ENCODE data around the gene TANGO2.

Gene TANGO2

GRCh38 chr22:20052309-20053259 lies 31.7 kb downstream of the TANGO2 start:
- Mint-ChIP-seq H3K36me3 (ENCODE audit: low read depth) (peaks cover 18% of the 10 kb centered on the region), H3K27ac (no peak overlapping the region), H3K9me3 (peaks cover 14% of the 10 kb centered on the region), H3K27me3 (ENCODE audit: low read depth, poor library complexity) (peaks cover 6% of the 10 kb centered on the region), H3K4me3 (no peak overlapping the region), H3K4me1 (no peaks in the 10 kb centered on the region)
- no peak for DNase-seq
- no peak for TF ChIP-seq CTCF (IDR thresholded peaks at IDR 0.05)

GRCh38 chr22:20053407-20054033 lies 32.6 kb downstream of the TANGO2 start:
- no peak for TF ChIP-seq CTCF (IDR thresholded peaks at IDR 0.05)
- Mint-ChIP-seq H3K9me3 (peaks cover 8% of the 10 kb centered on the region), H3K4me3 (no peak overlapping the region), H3K4me1 (no peaks in the 10 kb centered on the region), H3K36me3 (ENCODE audit: low read depth) (peaks cover 9% of the 10 kb centered on the region), H3K27me3 (ENCODE audit: low read depth, poor library complexity) (peaks cover 3% of the 10 kb centered on the region), H3K27ac (no peak overlapping the region)
- no peak for DNase-seq

GRCh38 chr22:20054034-20054427 lies 33.1 kb downstream of the TANGO2 start:
- no peak for TF ChIP-seq CTCF (IDR thresholded peaks at IDR 0.05)
- Mint-ChIP-seq H3K36me3 (ENCODE audit: low read depth) (peaks cover 3% of the 10 kb centered on the region), H3K4me3 (no peak overlapping the region), H3K9me3 (peaks cover 3% of the 10 kb centered on the region), H3K4me1 (peaks cover 5% of the 10 kb centered on the region), H3K27me3 (ENCODE audit: low read depth, poor library complexity) (peaks cover 3% of the 10 kb centered on the region), H3K27ac (peak overlapping the region; percentile 66)
- DNase-seq = no peak

GRCh38 chr22:20054485-20054884 lies 33.6 kb downstream of the TANGO2 start:
- Mint-ChIP-seq H3K4me3 (no peak overlapping the region), H3K4me1 (peaks cover 9% of the 10 kb centered on the region), H3K36me3 (ENCODE audit: low read depth) (no peaks in the 10 kb centered on the region), H3K27me3 (ENCODE audit: low read depth, poor library complexity) (peaks cover 3% of the 10 kb centered on the region), H3K9me3 (no peaks in the 10 kb centered on the region), H3K27ac (peak overlapping the region; percentile 66)
- no peak for TF ChIP-seq CTCF (IDR thresholded peaks at IDR 0.05)
- DNase-seq = no peak

- no peak for TF ChIP-seq CTCF (IDR thresholded peaks at IDR 0.05)
- Mint-ChIP-seq H3K4me1 (peaks cover 10% of the 10 kb centered on the region), H3K27me3 (ENCODE audit: low read depth, poor library complexity) (peaks cover 3% of the 10 kb centered on the region), H3K9me3 (no peaks in the 10 kb centered on the region), H3K27ac (no peak overlapping the region), H3K4me3 (no peak overlapping the region), H3K36me3 (ENCODE audit: low read depth) (no peaks in the 10 kb centered on the region)
- no peak for DNase-seq
Measured at GRCh38 chr22:20055144-20055543, 34.2 kb downstream of the TANGO2 start.
